ENCODE measurements around the gene PNP. TPM values are rescaled to one million over a fixed set of nuclear protein-coding genes. Genes with fewer than 3 reads are reported as not detected.

Gene PNP
- total RNA-seq, 1 experiment from 2014 or later: 97.0 TPM

DNA sequence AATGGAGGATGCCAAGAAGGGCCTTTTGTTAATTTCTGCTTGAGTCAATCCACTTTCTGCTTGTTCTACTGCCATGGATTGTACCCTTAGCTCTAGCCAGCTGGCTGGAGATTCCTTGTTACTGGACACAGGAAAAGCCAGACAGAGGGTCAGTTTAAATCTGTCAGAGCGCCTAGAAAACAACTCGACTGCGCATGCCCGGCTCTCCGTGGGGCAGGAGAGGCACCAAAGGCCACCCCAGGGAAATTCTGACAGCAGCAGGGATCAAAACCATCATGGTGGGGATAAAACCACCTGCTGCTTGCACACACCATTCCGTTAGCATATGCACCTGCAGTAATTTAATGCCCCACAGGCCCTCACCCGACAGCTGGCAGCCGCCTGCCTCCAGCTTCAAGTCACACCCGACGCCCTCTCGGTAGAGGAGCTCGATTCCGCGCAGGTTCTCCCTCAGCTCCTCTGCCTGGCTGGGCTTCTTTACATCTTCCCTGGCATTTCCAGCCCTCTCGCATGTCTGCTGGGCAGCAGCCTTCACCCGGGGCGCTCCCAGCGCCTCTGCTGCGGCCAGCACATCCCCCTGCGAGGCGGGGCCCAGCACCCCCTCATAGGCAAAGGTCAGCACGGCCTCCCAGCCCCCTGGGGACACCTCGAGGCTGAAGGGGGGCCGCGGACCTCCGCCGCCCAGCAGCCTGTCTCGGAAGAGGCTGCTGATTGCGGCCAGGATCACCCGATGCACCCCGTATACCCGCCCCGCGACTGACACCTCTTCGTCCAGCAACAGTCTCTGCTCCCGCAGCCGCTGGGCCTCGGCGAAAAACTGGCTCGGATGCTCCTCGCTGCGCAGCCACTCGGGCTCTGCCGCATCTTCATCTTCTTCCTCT is 34.3 kb upstream of the PNP start:
- no peak for DNase-seq (ENCODE audit: low spot score)

DNA sequence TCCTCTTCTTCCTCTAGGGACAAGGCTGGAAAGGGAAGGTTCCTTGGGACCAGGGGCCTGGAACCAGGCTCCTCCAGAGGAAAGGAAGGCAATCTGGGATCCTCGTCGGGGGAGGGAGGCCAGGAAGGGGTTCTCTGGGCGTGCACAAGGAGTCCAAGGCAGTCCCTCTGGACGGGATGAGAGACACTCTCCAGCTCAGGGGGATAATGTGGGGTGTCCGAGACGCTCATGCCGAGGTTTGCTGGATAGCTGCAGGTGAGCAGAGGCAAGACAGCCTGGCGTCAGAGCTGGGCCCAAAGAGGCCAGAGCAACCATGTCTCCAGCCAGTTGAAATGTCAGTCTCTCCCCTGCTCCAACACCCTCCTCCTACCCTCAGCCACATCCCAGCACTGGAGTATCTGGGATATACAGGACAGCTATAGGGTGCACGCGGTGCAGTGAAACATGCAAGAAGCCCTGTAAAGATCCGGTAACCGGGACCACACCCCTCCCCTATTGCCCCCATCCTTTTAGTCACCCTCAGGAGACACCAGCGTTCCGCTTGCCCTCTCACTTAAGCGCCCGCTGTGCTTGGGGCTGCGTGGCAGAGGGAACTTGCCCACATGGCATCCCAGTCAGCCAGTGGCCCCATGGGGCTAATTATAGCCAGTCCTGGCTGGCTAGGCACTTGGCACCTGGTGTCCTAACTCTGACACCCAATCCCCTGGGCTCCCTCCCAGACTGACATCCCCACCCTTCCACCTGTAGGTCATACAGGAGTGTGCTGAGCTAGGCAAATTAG is 33.4 kb upstream of the PNP start, which contains the start of gene KLHL33:
TSS of gene KLHL33 (minus strand) at position 585 of the 781 bp plus-strand sequence. CDS start at position 230, 355 bp downstream.
- no TSS peak for BruUV-seq (replicated peaks)
- POLR2A ChIA-PET (ENCODE audit: low non-redundant PET): no interaction called here
- Histone ChIP-seq H3K9me3 (ENCODE audit: low read depth, low read length, poor library complexity, severe bottlenecking) (no peaks in the 10 kb centered on the region), H3K36me3 (ENCODE audit: insufficient read depth, low read length, poor library complexity, severe bottlenecking) (no peaks in the 10 kb centered on the region), H3K4me3 (ENCODE audit: low read depth, low read length, poor library complexity, severe bottlenecking) (no peak within 1 kb of the TSS), H3K4me1 (ENCODE audit: insufficient read depth, low read length, poor library complexity, severe bottlenecking) (no peaks in the 10 kb centered on the region), H3K27ac (ENCODE audit: low read depth, low read length, poor library complexity, severe bottlenecking) (no peak within 1 kb of the TSS), H3K27me3 (replicated peaks; ENCODE audit: insufficient read depth, low read depth, low read length, poor library complexity) (no peaks in the 10 kb centered on the region)
- intact Hi-C loops (cut with micrococcal nuclease; ENCODE audit: unreplicated experiment): no loop called here
- DNase-seq (ENCODE audit: low spot score): no peak
- CTCF ChIA-PET: no interaction called here
- TF ChIP-seq, protein P1, sequence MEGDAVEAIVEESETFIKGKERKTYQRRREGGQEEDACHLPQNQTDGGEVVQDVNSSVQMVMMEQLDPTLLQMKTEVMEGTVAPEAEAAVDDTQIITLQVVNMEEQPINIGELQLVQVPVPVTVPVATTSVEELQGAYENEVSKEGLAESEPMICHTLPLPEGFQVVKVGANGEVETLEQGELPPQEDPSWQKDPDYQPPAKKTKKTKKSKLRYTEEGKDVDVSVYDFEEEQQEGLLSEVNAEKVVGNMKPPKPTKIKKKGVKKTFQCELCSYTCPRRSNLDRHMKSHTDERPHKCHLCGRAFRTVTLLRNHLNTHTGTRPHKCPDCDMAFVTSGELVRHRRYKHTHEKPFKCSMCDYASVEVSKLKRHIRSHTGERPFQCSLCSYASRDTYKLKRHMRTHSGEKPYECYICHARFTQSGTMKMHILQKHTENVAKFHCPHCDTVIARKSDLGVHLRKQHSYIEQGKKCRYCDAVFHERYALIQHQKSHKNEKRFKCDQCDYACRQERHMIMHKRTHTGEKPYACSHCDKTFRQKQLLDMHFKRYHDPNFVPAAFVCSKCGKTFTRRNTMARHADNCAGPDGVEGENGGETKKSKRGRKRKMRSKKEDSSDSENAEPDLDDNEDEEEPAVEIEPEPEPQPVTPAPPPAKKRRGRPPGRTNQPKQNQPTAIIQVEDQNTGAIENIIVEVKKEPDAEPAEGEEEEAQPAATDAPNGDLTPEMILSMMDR (conservative IDR thresholded peaks at IDR 0.05; ENCODE audit: low read depth, low read length): no peak
- no peak for TF ChIP-seq EZH2 (IDR thresholded peaks at IDR 0.05; ENCODE audit: borderline replicate concordance, low read depth, low read length, poor library complexity, severe bottlenecking)

More for the DNA sequence above, 34.3 kb upstream of the PNP start:
- no peaks in the 10 kb centered on the region for H3K27me3 ChIP-seq (replicated peaks; ENCODE audit: insufficient read depth, low read depth, low read length, poor library complexity)
- intact Hi-C loops (cut with micrococcal nuclease; ENCODE audit: unreplicated experiment): no loop called here
- TF ChIP-seq, protein P1 (conservative IDR thresholded peaks at IDR 0.05; ENCODE audit: low read depth, low read length): no peak
- no peak for TF ChIP-seq EZH2 (IDR thresholded peaks at IDR 0.05; ENCODE audit: borderline replicate concordance, low read depth, low read length, poor library complexity, severe bottlenecking)
- no peak overlapping the region for H3K4me3 ChIP-seq (ENCODE audit: low read depth, low read length, poor library complexity, severe bottlenecking)
- H3K9me3 ChIP-seq (ENCODE audit: low read depth, low read length, poor library complexity, severe bottlenecking): no peaks in the 10 kb centered on the region
- no TSS peak for BruUV-seq (replicated peaks)
- H3K36me3 ChIP-seq (ENCODE audit: insufficient read depth, low read length, poor library complexity, severe bottlenecking): no peaks in the 10 kb centered on the region
- ChIA-PET POLR2A (ENCODE audit: low non-redundant PET) (no interaction called here), CTCF (no interaction called here)
- H3K4me1 ChIP-seq (ENCODE audit: insufficient read depth, low read length, poor library complexity, severe bottlenecking): no peaks in the 10 kb centered on the region
- H3K27ac ChIP-seq (ENCODE audit: low read depth, low read length, poor library complexity, severe bottlenecking): no peak overlapping the region

DNA sequence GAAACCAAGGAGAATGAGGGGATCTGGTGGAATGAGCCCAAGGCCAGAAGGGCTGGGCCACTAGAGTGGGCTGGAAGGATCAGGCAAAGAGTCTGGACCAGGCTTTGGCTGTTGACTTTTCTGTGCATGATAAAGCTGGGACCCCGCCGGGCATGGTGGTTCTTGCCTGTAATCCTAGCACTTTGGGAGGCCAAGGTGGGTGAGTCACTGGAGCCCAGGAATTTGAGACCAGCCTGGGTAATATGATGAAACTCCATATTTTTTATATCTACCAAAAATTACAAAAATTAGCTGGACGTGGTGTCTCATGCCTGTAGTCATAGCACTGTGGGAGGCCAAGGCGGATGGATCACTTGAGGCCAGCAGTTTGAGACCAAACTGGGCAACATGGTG is 32.8 kb upstream of the PNP start:
- Histone ChIP-seq H3K27me3 (replicated peaks; ENCODE audit: insufficient read depth, low read depth, low read length, poor library complexity) (no peaks in the 10 kb centered on the region), H3K4me1 (ENCODE audit: insufficient read depth, low read length, poor library complexity, severe bottlenecking) (peaks cover 3% of the 10 kb centered on the region), H3K9me3 (ENCODE audit: low read depth, low read length, poor library complexity, severe bottlenecking) (no peaks in the 10 kb centered on the region), H3K27ac (ENCODE audit: low read depth, low read length, poor library complexity, severe bottlenecking) (no peak overlapping the region), H3K4me3 (ENCODE audit: low read depth, low read length, poor library complexity, severe bottlenecking) (no peak overlapping the region), H3K36me3 (ENCODE audit: insufficient read depth, low read length, poor library complexity, severe bottlenecking) (no peaks in the 10 kb centered on the region)
- no peak for DNase-seq (ENCODE audit: low spot score)
- TF ChIP-seq, protein P1 (conservative IDR thresholded peaks at IDR 0.05; ENCODE audit: low read depth, low read length): no peak
- TF ChIP-seq EZH2 (IDR thresholded peaks at IDR 0.05; ENCODE audit: borderline replicate concordance, low read depth, low read length, poor library complexity, severe bottlenecking): no peak
- ChIA-PET CTCF (no interaction called here), POLR2A (ENCODE audit: low non-redundant PET) (interaction anchor here (0.7 kb wide), 1 partner anchor 410 kb away, joined by 3 read pairs; no protein-coding TSS in a partner anchor)
- intact Hi-C loops (cut with micrococcal nuclease; ENCODE audit: unreplicated experiment): no loop called here
- no TSS peak for BruUV-seq (replicated peaks)

All from A673 (cell line).